Choroid plexus epithelial cell (primary cell): ENCODE results near the gene IGFL2.

Source experiments
- DNase-seq: peaks from one replicate; pipeline ENCODE4 v3.0.0-alpha.2; 2010; ENCODE audit warnings: low read depth
- H3K4me3 ChIP-seq: 2 replicates; pipeline ENCODE4 v1.5.1; 2011; ENCODE audit warnings: low read depth, mild to moderate bottlenecking, control low read depth, low read length, moderate library complexity
- CTCF ChIP-seq: conservative IDR thresholded peaks from 2 replicates; pipeline ENCODE4 v1.5.1; 2011; ENCODE audit warnings: low read depth, mild to moderate bottlenecking, control low read depth, inconsistent platforms, low read length, moderate library complexity

Gene IGFL2

GRCh38 chr19:46126086-46126580 is 21.9 kb upstream of the IGFL2 start:
- no peak for TF ChIP-seq CTCF
- DNase-seq = no peak
- no peak overlapping the region for H3K4me3 ChIP-seq

GRCh38 chr19:46131485-46132143 is 16.4 kb upstream of the IGFL2 start:
- peak; percentile 2 for DNase-seq
- H3K4me3 ChIP-seq = no peak overlapping the region
- no peak for TF ChIP-seq CTCF

GRCh38 chr19:46132508-46133100 is 15.4 kb upstream of the IGFL2 start:
- DNase-seq = no peak
- no peak overlapping the region for H3K4me3 ChIP-seq
- TF ChIP-seq CTCF = no peak

GRCh38 chr19:46133101-46133627 is 14.9 kb upstream of the IGFL2 start:
- DNase-seq = peak; percentile 92
- no peak overlapping the region for H3K4me3 ChIP-seq
- TF ChIP-seq CTCF = no peak

GRCh38 chr19:46133777-46134241 is 14.2 kb upstream of the IGFL2 start:
- TF ChIP-seq CTCF = no peak
- no peak overlapping the region for H3K4me3 ChIP-seq
- DNase-seq = no peak

GRCh38 chr19:46134527-46134926 is 13.5 kb upstream of the IGFL2 start:
- no peak overlapping the region for H3K4me3 ChIP-seq
- no peak for TF ChIP-seq CTCF
- peak; percentile 25 for DNase-seq
